DND-41 (cell line): ENCODE data around the gene TARP.

ENCODE experiments used
- CTCF ChIP-seq: IDR thresholded peaks from 2 replicates; pipeline ENCODE4 v1.5.1; 2012; ENCODE audit warnings: borderline replicate concordance, low read length, moderate library complexity, mild to moderate bottlenecking; ENCODE audit not compliant: poor library complexity, severe bottlenecking; ENCODE audit errors: extremely low read depth
- EZH2 ChIP-seq: IDR thresholded peaks from 3 replicates; pipeline ENCODE4 v1.6.1; 2012; ENCODE audit warnings: borderline replicate concordance, low read depth, mild to moderate bottlenecking, moderate library complexity, low read length, inconsistent platforms; ENCODE audit not compliant: severe bottlenecking

DNA sequence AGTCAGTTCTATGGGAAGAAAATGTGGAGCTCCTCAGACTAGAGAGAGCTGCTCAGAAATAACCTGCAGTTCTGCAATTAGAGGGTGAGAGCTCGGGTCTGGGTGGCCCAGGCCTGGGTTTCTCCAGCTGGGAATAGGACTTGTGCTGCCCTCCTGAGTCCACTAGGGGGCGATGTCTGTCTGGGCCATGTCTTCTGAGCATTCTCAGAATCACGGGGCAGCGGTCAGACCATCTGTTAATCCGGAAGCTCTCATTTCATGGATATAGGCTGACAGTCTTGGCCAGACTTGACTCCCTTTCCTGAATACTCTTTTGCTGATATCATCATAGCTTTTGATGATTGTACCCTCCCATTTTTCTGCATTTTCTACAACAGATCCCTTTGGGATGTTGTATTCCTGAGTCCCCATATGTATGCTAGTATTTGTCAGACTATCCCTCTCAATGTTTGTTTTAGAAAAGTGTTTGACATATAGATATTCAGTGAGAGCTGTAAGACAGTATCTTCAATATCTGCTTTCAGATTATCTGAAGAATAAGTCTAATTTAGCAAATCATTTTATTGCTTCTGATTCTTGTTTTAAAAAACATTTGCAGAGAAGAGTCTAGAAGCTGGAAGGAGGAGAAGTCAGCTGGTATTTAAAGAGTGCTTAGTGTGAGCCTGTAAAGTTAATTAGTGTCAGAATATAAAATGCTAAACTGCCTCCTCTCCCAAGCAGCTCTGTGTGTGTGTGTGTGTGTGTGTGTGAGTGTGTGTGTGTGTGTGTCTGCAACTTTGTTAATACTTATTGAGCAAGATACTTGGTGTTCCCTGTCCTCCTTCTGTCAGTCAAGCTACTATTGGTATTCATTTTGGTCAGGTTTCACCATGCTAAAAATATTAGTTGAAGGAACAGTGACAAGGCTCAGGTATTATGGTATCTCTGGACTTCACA, 57.4 kb downstream of the TARP start:
- TF ChIP-seq CTCF: peak; percentile 97
- no peak for TF ChIP-seq EZH2
